SIG-M5 treated with dmso at 0.1 percent for 504 hours (cell line): ENCODE results near the gene ATXN7.

Experiments
- DNase-seq: peaks from one replicate; lab custom pipeline; 2025; ENCODE audit not compliant: unreplicated experiment; lab: John Stamatoyannopoulos, UW

Gene ATXN7

GRCh38 chr3:63864008-63864964 lies 619 bp downstream of the ATXN7 start:
- DNase-seq, result peak; percentile 82

GRCh38 chr3:63864965-63865327 lies 1.3 kb downstream of the ATXN7 start:
- no peak for DNase-seq

- no peak for DNase-seq
These were observed 3.6 kb downstream of the ATXN7 start for GRCh38 chr3:63867225-63867624.

- DNase-seq, result no peak
These were observed 6.4 kb downstream of the ATXN7 start for GRCh38 chr3:63869940-63870614.

- DNase-seq, result no peak
These were observed 6.9 kb downstream of the ATXN7 start for GRCh38 chr3:63870615-63871005.

GRCh38 chr3:63872135-63872924 lies 8.7 kb downstream of the ATXN7 start:
- peak; percentile 95 for DNase-seq

- no peak for DNase-seq
These were observed 11.1 kb downstream of the ATXN7 start for GRCh38 chr3:63874769-63875168.

GRCh38 chr3:63875510-63875909 lies 11.8 kb downstream of the ATXN7 start:
- no peak for DNase-seq

GRCh38 chr3:63876260-63876659 lies 12.6 kb downstream of the ATXN7 start:
- no peak for DNase-seq

- no peak for DNase-seq
These were observed 14.2 kb downstream of the ATXN7 start for GRCh38 chr3:63877737-63878393.

GRCh38 chr3:63878394-63879060 lies 14.9 kb downstream of the ATXN7 start:
- DNase-seq, result no peak

GRCh38 chr3:63880653-63881052 lies 17.0 kb downstream of the ATXN7 start:
- DNase-seq, result no peak

GRCh38 chr3:63886858-63887257 lies 23.2 kb downstream of the ATXN7 start:
- DNase-seq, result no peak

GRCh38 chr3:63891518-63891917 lies 27.9 kb downstream of the ATXN7 start:
- DNase-seq, result no peak

GRCh38 chr3:63892773-63893352 lies 29.2 kb downstream of the ATXN7 start:
- no peak for DNase-seq

GRCh38 chr3:63895422-63896189 lies 31.9 kb downstream of the ATXN7 start:
- no peak for DNase-seq

- DNase-seq, result no peak
These were observed 32.8 kb downstream of the ATXN7 start for GRCh38 chr3:63896332-63897030.

GRCh38 chr3:63900010-63900409 lies 36.3 kb downstream of the ATXN7 start:
- DNase-seq, result no peak

GRCh38 chr3:63900459-63900858 lies 36.8 kb downstream of the ATXN7 start:
- DNase-seq, result no peak
